GM19372 (cell line): Measurements from ENCODE around the gene LTB.
"Not testable (repeated sequence)": the region's sequence is repeated elsewhere in the genome, so short reads cannot be mapped to it uniquely, and the experiment has no call there.

Experiments used
- ATAC-seq: cut with Tn5 transposase; IDR thresholded peaks from one replicate; pipeline ENCODE4 v1.9.1; 2021; ENCODE audit warnings: mild to moderate bottlenecking, low read depth, moderate library complexity; ENCODE audit not compliant: unreplicated experiment

LTB gene

GRCh38 chr6:31609519-31610406 is 27.5 kb upstream of the LTB start:
- ATAC-seq, result no peak

GRCh38 chr6:31607317-31607716 is 25.1 kb upstream of the LTB start:
- no peak for ATAC-seq

- ATAC-seq, result no peak
These were observed 14.8 kb upstream of the LTB start for GRCh38 chr6:31597006-31597405.

GRCh38 chr6:31592396-31592771 is 10.2 kb upstream of the LTB start:
- no peak for ATAC-seq

GRCh38 chr6:31590691-31591090 is 8.5 kb upstream of the LTB start:
- ATAC-seq, result not testable (repeated sequence)

GRCh38 chr6:31588871-31589650 is 6.8 kb upstream of the LTB start:
- ATAC-seq, result no peak

GRCh38 chr6:31587791-31588777 is 5.9 kb upstream of the LTB start:
- no peak for ATAC-seq

- ATAC-seq, result no peak
These were observed 4.5 kb upstream of the LTB start for GRCh38 chr6:31586599-31587281.

- ATAC-seq, result no peak
These were observed 3.8 kb upstream of the LTB start, which contains the start of gene LST1 for GRCh38 chr6:31586008-31586407. Gene LST1 (plus strand): TSS chr6:31586277. CDS start chr6:31587300, 1,023 bp downstream.

GRCh38 chr6:31585491-31585890 is 3.3 kb upstream of the LTB start:
- ATAC-seq, result no peak

GRCh38 chr6:31581434-31582229 is 592 bp downstream of the LTB start:
- ATAC-seq, result no peak

GRCh38 chr6:31580807-31581433 is 1.3 kb downstream of the LTB start:
- no peak for ATAC-seq

- no peak for ATAC-seq
These were observed 1.8 kb downstream of the LTB start for GRCh38 chr6:31580438-31580740.

GRCh38 chr6:31579546-31580437 is 2.4 kb downstream of the LTB start:
- no peak for ATAC-seq

GRCh38 chr6:31579119-31579505 is 3.1 kb downstream of the LTB start:
- ATAC-seq, result no peak

- no peak for ATAC-seq
These were observed 3.8 kb downstream of the LTB start for GRCh38 chr6:31578184-31579118.

GRCh38 chr6:31577579-31577966 is 4.7 kb downstream of the LTB start:
- ATAC-seq, result no peak
